Stimulated activated CD4-positive, alpha-beta T cell treated with anti-CD3 and anti-CD28 coated beads, Interleukin-15, amount 100 ng/mL, for 24 hours (primary cell): ENCODE measurements around the gene TAS2R4.
"Not testable (repeated sequence)": the region's sequence is repeated elsewhere in the genome, so short reads cannot be mapped to it uniquely, and the experiment has no call there.

Experiments
- DNase-seq: peaks from one replicate; pipeline ENCODE4 v3.0.0-alpha.2; 2020

The TAS2R4 gene

GRCh38 chr7:141776374-141776773, at the start of gene TAS2R4:
TSS of gene TAS2R4 (plus strand) at chr7:141776674. CDS start at chr7:141778489, 1,815 bp downstream.
- DNase-seq: no peak

- no peak for DNase-seq
Observed at GRCh38 chr7:141729020-141729419, 47.5 kb upstream of the TAS2R4 start.

- DNase-seq: no peak
Observed at GRCh38 chr7:141731476-141732149, 44.9 kb upstream of the TAS2R4 start.

- DNase-seq: no peak
Observed at GRCh38 chr7:141737118-141737835, 39.2 kb upstream of the TAS2R4 start.

- DNase-seq: peak; percentile 91
Observed at GRCh38 chr7:141737836-141738591, 38.5 kb upstream of the TAS2R4 start, which contains the start of gene SSBP1. TSS of gene SSBP1 (plus strand) at chr7:141738358. CDS start at chr7:141739167, 809 bp downstream.

- DNase-seq: no peak
Observed at GRCh38 chr7:141738592-141739013, 37.9 kb upstream of the TAS2R4 start.

GRCh38 chr7:141739250-141739649, 37.2 kb upstream of the TAS2R4 start:
- DNase-seq: no peak

GRCh38 chr7:141742229-141742628, 34.2 kb upstream of the TAS2R4 start:
- no peak for DNase-seq

- no peak for DNase-seq
Observed at GRCh38 chr7:141744131-141744530, 32.3 kb upstream of the TAS2R4 start.

GRCh38 chr7:141748396-141748795, 28.1 kb upstream of the TAS2R4 start:
- no peak for DNase-seq

- not testable (repeated sequence) for DNase-seq
Observed at GRCh38 chr7:141751904-141752303, 24.6 kb upstream of the TAS2R4 start.

- DNase-seq: no peak
Observed at GRCh38 chr7:141752634-141753033, 23.8 kb upstream of the TAS2R4 start.

GRCh38 chr7:141754939-141755338, 21.5 kb upstream of the TAS2R4 start:
- peak; percentile 7 for DNase-seq

GRCh38 chr7:141763797-141764196, 12.7 kb upstream of the TAS2R4 start, which contains the start of gene TAS2R3:
TSS of gene TAS2R3 (plus strand) at chr7:141764097. CDS start at chr7:141764159, 62 bp downstream.
- DNase-seq: no peak

- not testable (repeated sequence) for DNase-seq
Observed at GRCh38 chr7:141770083-141770583, 6.3 kb upstream of the TAS2R4 start.

- peak; percentile 22 for DNase-seq
Observed at GRCh38 chr7:141785706-141786552, 9.5 kb downstream of the TAS2R4 start.

GRCh38 chr7:141788296-141788695, 11.8 kb downstream of the TAS2R4 start:
- DNase-seq: no peak

- DNase-seq: no peak
Observed at GRCh38 chr7:141789917-141790316, 13.4 kb downstream of the TAS2R4 start, which contains the start of gene TAS2R5. TSS of gene TAS2R5 (plus strand) at chr7:141790217. CDS start at chr7:141790362, 145 bp downstream.

- DNase-seq: no peak
Observed at GRCh38 chr7:141792526-141792925, 16.1 kb downstream of the TAS2R4 start.

GRCh38 chr7:141820067-141820466, 43.6 kb downstream of the TAS2R4 start:
- DNase-seq: no peak

GRCh38 chr7:141822432-141822831, 46.0 kb downstream of the TAS2R4 start:
- DNase-seq: not testable (repeated sequence)
